ENCODE data around the gene PPP1R12C.

The PPP1R12C gene

GRCh38 chr19:55041627-55042343 is 75.7 kb downstream of the PPP1R12C start:
- DNase-seq, result peak; percentile 48

GRCh38 chr19:55041244-55041626 is 76.2 kb downstream of the PPP1R12C start:
- no peak for DNase-seq
